Measurements from ENCODE around the gene THAP2.

THAP2 gene

DNA sequence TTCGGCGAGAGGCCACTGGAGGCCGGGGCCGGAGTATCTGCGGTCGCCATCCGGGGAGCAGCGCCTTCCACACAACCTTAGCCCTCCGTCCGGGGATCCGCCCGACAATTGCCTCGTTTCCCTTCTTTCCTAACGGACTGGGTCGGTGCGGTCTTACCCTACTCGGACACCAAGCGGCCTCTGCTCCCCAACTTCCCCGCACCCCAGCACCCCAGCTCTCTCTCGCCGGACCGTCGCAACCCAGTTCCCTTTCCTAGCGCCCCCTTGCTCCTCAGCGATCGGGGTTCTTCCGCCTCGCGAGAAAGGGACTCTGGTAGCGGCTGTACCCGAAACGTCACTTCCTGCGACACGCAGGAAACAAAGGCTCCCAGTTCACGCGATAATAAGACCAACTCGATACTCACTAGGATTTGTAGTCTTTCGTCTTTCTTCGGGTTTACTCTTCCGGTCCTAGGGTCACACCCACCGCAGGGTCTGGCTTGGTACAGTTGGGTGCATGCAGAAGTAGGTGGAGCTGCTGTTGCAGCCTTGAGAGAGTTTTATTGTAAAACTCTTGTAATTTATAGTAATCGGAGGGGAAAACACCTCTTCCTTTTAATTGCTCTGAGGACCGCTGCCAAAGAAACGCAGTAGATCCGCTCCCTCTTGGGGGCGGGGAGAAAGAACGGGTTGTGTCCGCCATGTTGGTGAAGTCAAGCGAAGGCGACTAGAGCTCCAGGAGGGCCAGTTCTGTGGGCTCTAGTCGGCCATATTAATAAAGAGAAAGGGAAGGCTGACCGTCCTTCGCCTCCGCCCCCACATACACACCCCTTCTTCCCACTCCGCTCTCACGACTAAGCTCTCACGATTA lies at the start of gene THAP2, which contains the start of gene ZFC3H1:
Gene THAP2, plus strand, starts transcription at position 741 of the 850 bp plus-strand sequence. CDS start 209 bp downstream, outside the sequence.
Gene ZFC3H1, minus strand, starts transcription at position 288 of the 850 bp plus-strand sequence. Its CDS starts 238 bp downstream, at position 50.
- H3K36me3 ChIP-seq (ENCODE audit: control insufficient read depth, insufficient read depth, low read length): no peaks in the 10 kb centered on the region
- H3K9ac ChIP-seq (ENCODE audit: low read depth, low read length): peak within 1 kb of the TSS; percentile 99
- no peaks in the 10 kb centered on the region for H3K9me3 ChIP-seq (ENCODE audit: control insufficient read depth, insufficient read depth, low read length)
- H3K4me3 ChIP-seq (ENCODE audit: low read depth, low read length): peak within 1 kb of the TSS; percentile 96
- no peaks in the 10 kb centered on the region for H3K27me3 ChIP-seq (ENCODE audit: control insufficient read depth, insufficient read depth, low read length)
- H3K4me1 ChIP-seq (ENCODE audit: control insufficient read depth, insufficient read depth, low read length): no peaks in the 10 kb centered on the region

DNA sequence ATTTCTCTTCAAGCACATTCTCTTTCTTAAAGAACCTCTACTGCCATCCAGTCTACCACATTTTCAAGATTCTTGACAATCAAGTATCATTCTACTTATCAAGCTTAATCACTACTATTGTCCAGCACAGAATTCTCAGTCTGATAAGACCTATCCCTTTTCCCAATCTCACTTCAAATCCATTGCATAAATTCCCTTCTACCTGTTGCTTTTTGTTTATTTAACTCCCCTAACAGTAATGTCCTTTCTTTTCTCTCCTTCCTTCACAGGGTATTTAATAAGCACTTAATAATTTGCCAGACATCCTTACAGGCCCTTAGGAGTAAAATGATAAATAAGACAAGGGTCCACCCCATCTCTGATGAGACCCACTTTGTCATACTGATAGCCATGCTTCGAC lies 42.2 kb upstream of the THAP2 start:
- H3K36me3 ChIP-seq (ENCODE audit: control insufficient read depth, insufficient read depth, low read length): peaks cover 13% of the 10 kb centered on the region
- H3K27me3 ChIP-seq (ENCODE audit: control insufficient read depth, insufficient read depth, low read length): no peaks in the 10 kb centered on the region
- no peak overlapping the region for H3K9ac ChIP-seq (ENCODE audit: low read depth, low read length)

DNA sequence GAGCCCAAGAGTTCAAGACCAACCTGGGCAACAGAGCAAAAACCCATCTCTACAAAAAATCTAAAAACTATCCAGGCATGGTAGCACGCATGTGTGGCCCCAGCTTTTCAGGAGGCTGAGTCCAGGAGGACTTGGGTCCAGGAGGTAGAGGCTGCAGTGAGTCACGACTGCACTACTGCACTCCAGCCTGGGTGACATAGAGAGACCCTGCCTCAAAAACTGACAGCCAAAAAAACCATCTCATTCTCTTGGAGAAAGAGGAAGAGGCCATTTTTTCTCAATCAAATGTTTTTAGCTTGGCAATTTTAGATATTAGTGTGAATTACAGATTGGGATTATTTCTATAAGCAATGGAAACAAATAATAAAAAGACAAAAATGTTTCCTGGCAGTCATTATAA lies 38.6 kb upstream of the THAP2 start:
- Histone ChIP-seq H3K4me1 (ENCODE audit: control insufficient read depth, insufficient read depth, low read length) (no peaks in the 10 kb centered on the region), H3K36me3 (ENCODE audit: control insufficient read depth, insufficient read depth, low read length) (peaks cover 19% of the 10 kb centered on the region), H3K27me3 (ENCODE audit: control insufficient read depth, insufficient read depth, low read length) (no peaks in the 10 kb centered on the region), H3K9me3 (ENCODE audit: control insufficient read depth, insufficient read depth, low read length) (no peaks in the 10 kb centered on the region), H3K9ac (ENCODE audit: low read depth, low read length) (no peak overlapping the region), H3K4me3 (ENCODE audit: low read depth, low read length) (no peak overlapping the region)

More for the DNA sequence above, 42.2 kb upstream of the THAP2 start:
- peaks cover 4% of the 10 kb centered on the region for H3K4me1 ChIP-seq (ENCODE audit: control insufficient read depth, insufficient read depth, low read length)
- H3K9me3 ChIP-seq (ENCODE audit: control insufficient read depth, insufficient read depth, low read length): no peaks in the 10 kb centered on the region
- H3K4me3 ChIP-seq (ENCODE audit: low read depth, low read length): no peak overlapping the region

DNA sequence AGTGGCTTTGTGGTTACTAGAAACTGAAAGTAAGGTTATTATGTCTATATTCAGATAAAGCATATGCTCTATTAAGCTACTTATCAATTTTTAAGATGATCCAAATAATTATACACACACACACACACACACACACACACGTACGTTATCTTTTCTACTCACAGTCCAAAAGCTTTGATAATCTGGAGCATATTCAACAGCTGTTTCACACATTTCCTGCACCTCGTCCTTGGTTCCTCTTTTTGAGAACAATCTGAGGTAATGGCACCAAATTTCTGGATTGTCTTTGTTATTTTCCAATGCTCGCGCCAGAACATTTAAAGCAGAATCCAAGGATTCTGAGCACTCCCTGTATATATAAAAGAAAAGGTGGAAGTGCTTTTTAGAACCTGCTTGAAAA lies 38.0 kb upstream of the THAP2 start:
- no peaks in the 10 kb centered on the region for H3K27me3 ChIP-seq (ENCODE audit: control insufficient read depth, insufficient read depth, low read length)
- no peaks in the 10 kb centered on the region for H3K4me1 ChIP-seq (ENCODE audit: control insufficient read depth, insufficient read depth, low read length)
- H3K36me3 ChIP-seq (ENCODE audit: control insufficient read depth, insufficient read depth, low read length): peaks cover 19% of the 10 kb centered on the region
- H3K9ac ChIP-seq (ENCODE audit: low read depth, low read length): no peak overlapping the region
- no peak overlapping the region for H3K4me3 ChIP-seq (ENCODE audit: low read depth, low read length)
- H3K9me3 ChIP-seq (ENCODE audit: control insufficient read depth, insufficient read depth, low read length): no peaks in the 10 kb centered on the region

DNA sequence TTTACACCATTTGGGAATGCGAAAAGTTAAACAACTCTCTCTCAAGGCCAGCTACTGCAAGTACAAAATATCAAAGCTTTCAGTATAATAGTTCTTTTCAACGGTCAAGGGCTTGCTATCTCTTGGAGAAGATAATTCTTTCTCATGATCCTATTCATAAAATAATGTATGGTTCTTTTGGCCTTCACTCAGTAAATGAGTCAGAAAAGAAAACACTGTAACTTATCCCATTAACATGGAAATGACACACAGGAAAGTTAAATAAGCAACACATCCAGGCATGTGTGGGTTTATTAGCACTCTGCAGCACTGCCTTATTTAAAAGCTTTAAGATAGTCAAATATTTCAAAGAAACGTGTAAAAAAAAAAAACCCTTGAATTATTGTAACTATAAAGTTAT lies 37.3 kb upstream of the THAP2 start:
- Histone ChIP-seq H3K36me3 (ENCODE audit: control insufficient read depth, insufficient read depth, low read length) (peaks cover 19% of the 10 kb centered on the region), H3K4me1 (ENCODE audit: control insufficient read depth, insufficient read depth, low read length) (no peaks in the 10 kb centered on the region)

DNA sequence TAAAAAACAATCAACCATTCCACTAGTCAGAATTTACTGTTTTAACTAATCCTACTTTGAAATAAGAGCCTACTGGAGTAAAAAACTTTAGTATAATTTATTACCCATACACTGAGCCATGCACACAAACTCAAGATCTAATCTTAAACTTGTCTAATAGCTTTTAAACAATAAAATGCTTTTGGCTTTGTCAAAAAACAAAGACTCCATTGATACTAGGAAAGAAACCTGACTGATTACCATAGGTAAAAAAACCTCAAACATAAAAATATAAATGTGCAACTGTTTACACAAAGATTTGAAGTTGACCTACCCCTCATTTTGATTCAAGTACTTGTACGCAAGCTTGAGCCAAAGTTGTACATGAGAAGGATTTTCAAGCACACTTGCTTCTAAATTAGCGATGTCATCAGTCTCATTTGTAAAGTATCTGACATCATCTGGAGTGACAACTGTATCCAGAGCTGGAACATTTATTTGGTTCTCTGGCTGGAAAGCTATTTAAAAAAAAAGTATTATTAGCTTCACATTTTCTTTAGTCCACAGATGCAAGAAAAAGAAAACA lies 36.6 kb upstream of the THAP2 start:
- no peaks in the 10 kb centered on the region for H3K4me1 ChIP-seq (ENCODE audit: control insufficient read depth, insufficient read depth, low read length)
- no peaks in the 10 kb centered on the region for H3K9me3 ChIP-seq (ENCODE audit: control insufficient read depth, insufficient read depth, low read length)
- H3K36me3 ChIP-seq (ENCODE audit: control insufficient read depth, insufficient read depth, low read length): peaks cover 19% of the 10 kb centered on the region
- H3K27me3 ChIP-seq (ENCODE audit: control insufficient read depth, insufficient read depth, low read length): no peaks in the 10 kb centered on the region
- H3K9ac ChIP-seq (ENCODE audit: low read depth, low read length): no peak overlapping the region
- no peak overlapping the region for H3K4me3 ChIP-seq (ENCODE audit: low read depth, low read length)

More for the DNA sequence above, 37.3 kb upstream of the THAP2 start:
- Histone ChIP-seq H3K9ac (ENCODE audit: low read depth, low read length) (no peak overlapping the region), H3K9me3 (ENCODE audit: control insufficient read depth, insufficient read depth, low read length) (no peaks in the 10 kb centered on the region), H3K27me3 (ENCODE audit: control insufficient read depth, insufficient read depth, low read length) (no peaks in the 10 kb centered on the region), H3K4me3 (ENCODE audit: low read depth, low read length) (no peak overlapping the region)

DNA sequence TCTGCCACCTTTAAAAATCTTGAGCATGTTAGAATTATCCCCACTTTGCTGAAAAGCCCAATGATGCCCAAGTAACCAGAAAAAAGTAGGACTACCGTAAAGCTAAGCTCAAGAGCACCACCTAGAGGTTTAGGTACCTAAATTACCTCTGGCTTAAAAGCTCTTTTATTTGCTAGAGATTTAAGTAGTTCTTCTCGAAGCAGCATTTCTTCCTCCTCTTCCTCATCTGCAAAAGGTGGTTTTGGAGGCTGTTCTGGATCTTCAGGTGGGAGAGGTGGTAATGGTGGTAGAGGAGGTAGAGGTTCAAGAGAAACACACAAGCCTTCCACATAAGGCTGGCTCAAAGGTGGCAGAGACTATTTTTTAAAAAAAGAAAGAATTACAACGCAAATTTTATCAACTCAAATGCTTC lies 27.4 kb upstream of the THAP2 start:
- no peaks in the 10 kb centered on the region for H3K9me3 ChIP-seq (ENCODE audit: control insufficient read depth, insufficient read depth, low read length)
- H3K4me1 ChIP-seq (ENCODE audit: control insufficient read depth, insufficient read depth, low read length): no peaks in the 10 kb centered on the region
- H3K4me3 ChIP-seq (ENCODE audit: low read depth, low read length): no peak overlapping the region
- H3K27me3 ChIP-seq (ENCODE audit: control insufficient read depth, insufficient read depth, low read length): no peaks in the 10 kb centered on the region
- H3K9ac ChIP-seq (ENCODE audit: low read depth, low read length): no peak overlapping the region
- H3K36me3 ChIP-seq (ENCODE audit: control insufficient read depth, insufficient read depth, low read length): peaks cover 14% of the 10 kb centered on the region

DNA sequence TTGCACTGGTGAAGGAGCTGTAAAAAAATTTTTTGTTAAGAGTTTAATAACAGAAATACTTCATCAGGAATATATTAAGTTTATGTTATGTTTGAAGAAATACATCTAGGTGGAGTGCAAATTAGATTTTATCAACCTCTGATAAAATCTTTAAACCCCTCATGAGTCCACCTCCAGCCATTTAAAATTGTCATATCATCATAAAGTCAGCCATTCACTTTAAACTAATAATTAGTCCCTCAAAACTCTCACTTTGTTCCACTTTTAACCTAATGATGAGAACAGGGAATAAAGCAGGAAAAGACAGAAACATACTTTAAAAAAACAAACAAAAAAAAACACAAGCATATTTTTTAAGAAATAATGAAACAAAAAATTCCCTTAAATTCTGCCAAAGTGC lies 25.6 kb upstream of the THAP2 start:
- Histone ChIP-seq H3K36me3 (ENCODE audit: control insufficient read depth, insufficient read depth, low read length) (peaks cover 14% of the 10 kb centered on the region), H3K4me3 (ENCODE audit: low read depth, low read length) (no peak overlapping the region), H3K4me1 (ENCODE audit: control insufficient read depth, insufficient read depth, low read length) (no peaks in the 10 kb centered on the region), H3K9me3 (ENCODE audit: control insufficient read depth, insufficient read depth, low read length) (no peaks in the 10 kb centered on the region), H3K9ac (ENCODE audit: low read depth, low read length) (no peak overlapping the region), H3K27me3 (ENCODE audit: control insufficient read depth, insufficient read depth, low read length) (no peaks in the 10 kb centered on the region)

DNA sequence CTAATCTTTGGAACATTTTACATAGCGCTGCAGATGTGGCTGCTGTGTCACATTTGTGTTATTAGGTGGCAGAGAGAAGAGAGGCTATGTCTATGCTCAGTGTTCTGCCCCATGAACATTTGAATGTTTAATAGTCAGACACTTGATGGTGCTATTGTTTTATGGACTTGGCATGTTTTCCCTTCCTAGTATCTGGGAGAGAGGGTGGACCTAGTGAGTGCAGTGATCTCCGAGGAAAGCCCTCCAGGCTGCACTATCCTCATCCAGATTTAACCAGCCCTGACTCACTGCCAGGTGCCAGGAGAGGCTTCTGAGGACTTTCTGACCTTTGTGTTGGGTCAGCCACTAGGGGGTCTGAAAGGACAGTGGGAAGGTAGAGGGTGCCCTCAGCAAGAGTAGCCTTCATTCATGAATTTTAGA lies 24.8 kb upstream of the THAP2 start:
- Histone ChIP-seq H3K4me1 (ENCODE audit: control insufficient read depth, insufficient read depth, low read length) (no peaks in the 10 kb centered on the region), H3K4me3 (ENCODE audit: low read depth, low read length) (no peak overlapping the region), H3K27me3 (ENCODE audit: control insufficient read depth, insufficient read depth, low read length) (no peaks in the 10 kb centered on the region), H3K36me3 (ENCODE audit: control insufficient read depth, insufficient read depth, low read length) (peaks cover 13% of the 10 kb centered on the region), H3K9me3 (ENCODE audit: control insufficient read depth, insufficient read depth, low read length) (no peaks in the 10 kb centered on the region), H3K9ac (ENCODE audit: low read depth, low read length) (no peak overlapping the region)

DNA sequence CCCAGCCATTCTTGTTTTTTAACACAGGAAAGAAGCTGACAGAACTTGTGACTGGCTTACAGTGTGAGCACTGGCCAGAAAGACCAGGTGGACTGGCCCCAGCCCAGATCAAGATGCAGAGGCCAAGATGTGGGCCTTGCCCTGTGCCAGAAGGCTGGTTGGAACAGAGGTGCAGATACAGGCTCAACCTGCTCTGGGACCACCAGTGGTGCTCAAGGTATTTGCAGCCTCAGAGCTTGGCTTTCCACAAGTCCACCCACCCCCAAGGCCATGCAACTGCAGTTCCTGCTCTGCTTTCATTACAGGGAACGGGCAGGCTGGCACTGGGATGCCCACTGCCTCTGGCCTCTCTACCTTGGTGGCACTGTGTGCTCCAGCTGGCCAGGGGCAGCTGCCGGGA lies 23.8 kb upstream of the THAP2 start:
- no peaks in the 10 kb centered on the region for H3K9me3 ChIP-seq (ENCODE audit: control insufficient read depth, insufficient read depth, low read length)
- H3K9ac ChIP-seq (ENCODE audit: low read depth, low read length): no peak overlapping the region

DNA sequence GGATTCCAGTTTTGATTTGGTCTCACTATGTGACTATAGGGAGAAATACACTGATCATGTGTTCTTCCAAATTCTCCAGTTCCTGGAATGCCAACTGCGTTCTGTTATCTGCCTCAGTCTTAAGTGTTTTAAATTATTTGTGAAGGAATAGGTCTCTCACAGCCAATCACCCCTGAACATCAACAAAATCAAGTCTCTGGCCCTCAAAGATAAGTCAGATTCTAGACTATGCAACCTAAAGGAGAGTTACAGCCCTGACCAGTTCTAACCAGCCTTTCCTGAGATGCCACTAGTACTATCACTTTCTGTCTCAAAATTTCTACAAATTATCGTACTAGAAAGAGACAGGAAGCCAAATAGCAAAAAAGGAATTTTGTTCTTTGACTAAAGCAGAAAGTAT lies 22.7 kb upstream of the THAP2 start:
- Histone ChIP-seq H3K36me3 (ENCODE audit: control insufficient read depth, insufficient read depth, low read length) (peaks cover 10% of the 10 kb centered on the region), H3K9ac (ENCODE audit: low read depth, low read length) (no peak overlapping the region), H3K9me3 (ENCODE audit: control insufficient read depth, insufficient read depth, low read length) (no peaks in the 10 kb centered on the region), H3K27me3 (ENCODE audit: control insufficient read depth, insufficient read depth, low read length) (no peaks in the 10 kb centered on the region), H3K4me1 (ENCODE audit: control insufficient read depth, insufficient read depth, low read length) (no peaks in the 10 kb centered on the region), H3K4me3 (ENCODE audit: low read depth, low read length) (no peak overlapping the region)

More for the DNA sequence above, 23.8 kb upstream of the THAP2 start:
- Histone ChIP-seq H3K27me3 (ENCODE audit: control insufficient read depth, insufficient read depth, low read length) (no peaks in the 10 kb centered on the region), H3K4me3 (ENCODE audit: low read depth, low read length) (no peak overlapping the region), H3K4me1 (ENCODE audit: control insufficient read depth, insufficient read depth, low read length) (no peaks in the 10 kb centered on the region), H3K36me3 (ENCODE audit: control insufficient read depth, insufficient read depth, low read length) (peaks cover 13% of the 10 kb centered on the region)

DNA sequence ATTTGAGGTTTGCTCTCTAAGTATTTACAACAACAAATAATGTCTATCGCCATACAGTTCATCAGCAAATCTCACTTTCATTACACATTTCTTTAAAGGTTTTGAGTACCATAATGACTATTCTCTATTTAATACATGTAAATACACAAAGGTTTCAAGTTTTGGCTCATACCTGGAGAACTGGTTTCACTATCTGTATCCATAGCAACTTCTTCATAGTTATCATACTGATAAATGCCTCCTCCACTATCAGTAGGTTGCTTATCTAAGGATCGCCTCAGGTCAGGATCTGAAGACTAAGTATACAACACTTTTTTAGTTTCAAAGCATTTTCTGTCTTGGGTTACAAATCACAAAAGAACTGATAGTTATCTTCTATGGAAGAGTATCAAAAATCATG lies 21.8 kb upstream of the THAP2 start:
- no peak overlapping the region for H3K9ac ChIP-seq (ENCODE audit: low read depth, low read length)
- H3K36me3 ChIP-seq (ENCODE audit: control insufficient read depth, insufficient read depth, low read length): peaks cover 10% of the 10 kb centered on the region
- H3K4me1 ChIP-seq (ENCODE audit: control insufficient read depth, insufficient read depth, low read length): no peaks in the 10 kb centered on the region
- H3K4me3 ChIP-seq (ENCODE audit: low read depth, low read length): no peak overlapping the region
- H3K9me3 ChIP-seq (ENCODE audit: control insufficient read depth, insufficient read depth, low read length): no peaks in the 10 kb centered on the region
- no peaks in the 10 kb centered on the region for H3K27me3 ChIP-seq (ENCODE audit: control insufficient read depth, insufficient read depth, low read length)
